Upper lobe of left lung (tissue), 4 donors: ENCODE data around the gene LIN52.

Source experiments
- CTCF ChIP-seq, 6 experiments: fragments of 450-650 bp in 4 of 6; fragments of 200-600 bp in 2 of 6; sonication (generic) in 2 of 6; IDR thresholded peaks; one replicate each; pipeline ENCODE4 v1.5.1; 2016 to 2019; ENCODE audit warnings: antibody characterized with exemption in 6 of 6
- POLR2A ChIP-seq, 4 donors: fragments of 450-650 bp; IDR thresholded peaks; one replicate each; pipeline ENCODE4 v1.5.1; 2016 to 2017; ENCODE audit warnings: antibody characterized with exemption in 4 of 4, mild to moderate bottlenecking in 2 of 4

GRCh38 chr14:74147571-74147970 is 62.8 kb downstream of the LIN52 start:
- TF ChIP-seq CTCF (IDR thresholded peaks at IDR 0.05) (no peak), POLR2A (IDR thresholded peaks at IDR 0.05) (no peak)
